Activated effector memory CD4-positive, alpha-beta T cell treated with Interleukin-2 at 50 U/mL for 16 hours (primary cell): ENCODE measurements around the gene GUCY1A2.
"Not testable (repeated sequence)": the region's sequence is repeated elsewhere in the genome, so short reads cannot be mapped to it uniquely, and the experiment has no call there.

Experiments used
- DNase-seq: peaks from one replicate; pipeline ENCODE4 v3.0.0-alpha.2; 2020

Gene GUCY1A2

GRCh38 chr11:106828576-106828975 lies 189.7 kb downstream of the GUCY1A2 start:
- no peak for DNase-seq

- DNase-seq: no peak
Observed at GRCh38 chr11:106827687-106828086, 190.6 kb downstream of the GUCY1A2 start.

- DNase-seq: not testable (repeated sequence)
Observed at GRCh38 chr11:106826558-106826957, 191.7 kb downstream of the GUCY1A2 start.

GRCh38 chr11:106821826-106822225 lies 196.4 kb downstream of the GUCY1A2 start:
- no peak for DNase-seq

GRCh38 chr11:106821291-106821690 lies 197.0 kb downstream of the GUCY1A2 start:
- DNase-seq: no peak

GRCh38 chr11:106818443-106818842 lies 199.8 kb downstream of the GUCY1A2 start:
- no peak for DNase-seq

DNA sequence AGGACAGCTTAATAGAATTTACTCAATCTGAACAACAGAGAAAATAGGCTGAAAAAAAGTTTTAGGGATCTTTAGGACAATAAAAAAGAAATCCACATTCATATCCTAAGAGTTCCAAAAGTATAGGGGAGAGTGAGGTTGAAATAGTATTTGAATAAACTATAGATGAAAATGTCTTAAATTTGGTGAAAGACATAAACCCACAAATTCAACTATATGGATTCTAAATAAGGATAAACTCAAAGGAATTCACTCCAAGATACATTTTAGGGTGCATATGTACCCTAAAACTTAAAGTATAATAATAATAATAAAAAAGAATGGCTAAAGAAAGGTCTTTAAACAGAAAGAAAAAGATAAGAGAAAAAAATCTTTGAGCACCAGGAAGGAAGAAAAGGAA lies 203.1 kb downstream of the GUCY1A2 start:
- no peak for DNase-seq

DNA sequence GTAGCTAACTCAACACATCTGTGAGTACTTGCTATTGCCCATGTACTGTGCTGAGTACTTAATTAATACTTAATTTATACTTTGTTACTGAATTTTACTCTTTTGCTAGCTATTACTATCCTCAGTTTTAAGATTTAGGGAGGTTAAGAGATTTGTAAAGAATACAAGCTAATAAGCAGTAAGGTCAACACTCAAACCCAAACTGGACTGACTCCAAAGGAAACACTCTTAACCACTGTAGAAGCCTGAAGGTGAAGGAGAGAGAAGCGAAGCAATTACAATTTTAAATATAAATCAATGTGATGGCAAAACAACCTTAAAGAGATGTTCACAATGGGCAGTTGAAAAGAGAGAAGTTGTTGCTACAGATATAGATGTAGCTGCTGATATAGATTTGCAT lies 204.5 kb downstream of the GUCY1A2 start:
- no peak for DNase-seq

DNA sequence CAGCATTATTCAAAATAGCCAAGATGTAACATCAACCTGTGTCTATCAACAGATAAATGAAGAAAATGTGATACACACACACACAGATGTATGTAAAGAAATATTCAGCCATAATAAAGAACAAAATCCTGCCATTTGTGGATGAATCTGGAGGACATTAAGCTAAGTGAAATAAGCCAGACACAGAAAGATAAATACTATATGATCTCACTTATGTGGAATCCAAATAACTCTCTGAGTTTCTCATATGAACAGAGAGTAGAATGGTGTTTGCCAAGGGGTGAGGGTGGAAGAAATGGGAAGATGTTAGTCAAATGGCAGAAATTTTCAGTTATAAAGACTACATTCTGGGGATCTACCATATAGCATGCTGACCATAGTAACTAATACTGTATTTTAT lies 224.2 kb downstream of the GUCY1A2 start:
- DNase-seq: no peak

DNA sequence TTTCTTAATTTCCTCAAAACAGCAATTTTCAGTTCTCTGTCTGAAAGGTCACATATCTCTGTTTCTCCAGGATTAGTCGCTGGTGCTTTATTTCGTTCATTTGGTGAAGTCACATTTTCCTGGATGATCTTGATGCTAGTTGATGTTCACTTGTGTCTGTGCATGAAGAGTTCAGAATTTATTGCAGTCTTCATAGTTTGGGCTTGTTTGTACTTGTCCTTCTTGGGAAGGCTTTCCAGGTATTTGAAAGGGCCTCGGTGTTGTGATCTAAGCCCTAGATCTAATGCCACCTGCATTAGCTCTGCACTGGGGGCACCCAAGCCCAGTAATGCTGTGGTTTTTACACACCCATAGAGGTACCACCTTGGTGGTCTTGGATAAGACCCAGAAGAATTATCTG lies 228.9 kb downstream of the GUCY1A2 start:
- no peak for DNase-seq

DNA sequence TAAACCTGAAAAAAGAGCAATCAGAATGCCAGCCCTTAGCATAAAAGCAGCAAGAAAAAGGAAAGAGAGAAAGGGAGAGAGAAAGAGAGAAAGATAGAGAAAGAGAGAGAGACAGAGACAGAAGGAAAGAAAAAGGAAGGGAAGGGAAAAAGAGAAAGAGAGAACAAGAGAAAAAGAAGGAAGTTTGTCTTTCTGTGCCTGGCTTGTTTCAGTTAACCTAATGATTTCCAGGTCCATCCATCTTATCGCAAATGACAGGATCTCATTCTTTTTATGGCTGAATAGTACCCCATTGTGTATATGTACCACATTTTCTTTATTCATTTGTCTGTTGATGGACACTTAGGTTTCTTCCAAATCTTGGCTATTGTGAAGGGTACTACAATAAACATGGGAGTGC lies 230.8 kb downstream of the GUCY1A2 start:
- no peak for DNase-seq

DNA sequence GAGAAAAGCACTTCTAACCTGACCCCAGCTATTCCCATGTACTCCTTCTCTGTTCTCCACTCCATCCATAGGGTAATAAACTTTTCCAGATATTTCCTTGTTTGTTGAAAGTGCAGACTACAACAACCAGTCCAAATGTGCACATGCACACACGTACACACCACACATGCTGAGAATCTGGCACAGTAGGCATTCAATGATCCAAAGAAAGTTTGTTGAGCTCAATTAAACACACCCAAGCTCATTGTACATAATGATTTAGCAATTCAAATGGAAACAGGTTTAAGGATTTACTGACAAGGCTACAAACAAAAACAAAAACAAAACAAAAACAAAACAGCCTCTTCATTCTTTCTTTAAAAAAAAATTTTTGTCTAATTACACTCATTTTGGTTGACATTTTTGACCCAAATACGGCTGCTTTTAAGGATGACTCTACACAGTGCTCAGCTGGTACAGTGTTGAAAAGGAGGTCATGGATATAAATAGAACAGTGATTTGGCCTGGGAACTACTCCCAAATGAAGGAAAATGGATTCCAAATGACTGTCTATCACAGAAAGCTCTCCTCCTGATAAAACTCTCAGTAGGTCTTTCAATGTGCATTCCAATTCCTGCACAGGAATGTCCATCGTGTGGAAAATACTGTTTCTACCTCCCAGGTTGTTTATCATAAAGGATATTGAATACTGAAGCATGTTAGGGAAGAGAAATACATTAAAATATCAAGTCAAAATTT lies 232.2 kb downstream of the GUCY1A2 start:
- no peak for DNase-seq

DNA sequence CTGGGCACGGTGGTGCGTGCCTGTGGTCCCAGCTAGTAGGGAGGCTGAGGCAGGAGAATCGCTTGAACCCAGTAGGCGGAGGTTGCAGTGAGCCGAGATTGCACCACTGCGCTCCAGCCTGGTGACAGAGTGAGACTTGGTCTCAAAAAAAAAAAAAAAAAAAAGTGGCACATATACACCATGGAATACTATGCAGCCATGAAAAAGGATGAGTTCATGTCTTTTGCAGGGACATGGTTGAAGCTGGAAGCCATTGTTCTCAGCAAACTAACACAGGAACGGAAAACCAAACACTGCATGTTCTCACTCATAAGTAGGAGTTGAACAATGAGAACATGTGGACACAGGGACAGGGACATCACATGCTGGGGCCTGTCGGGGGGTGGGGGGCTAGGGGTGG lies 241.0 kb downstream of the GUCY1A2 start:
- DNase-seq: not testable (repeated sequence)

DNA sequence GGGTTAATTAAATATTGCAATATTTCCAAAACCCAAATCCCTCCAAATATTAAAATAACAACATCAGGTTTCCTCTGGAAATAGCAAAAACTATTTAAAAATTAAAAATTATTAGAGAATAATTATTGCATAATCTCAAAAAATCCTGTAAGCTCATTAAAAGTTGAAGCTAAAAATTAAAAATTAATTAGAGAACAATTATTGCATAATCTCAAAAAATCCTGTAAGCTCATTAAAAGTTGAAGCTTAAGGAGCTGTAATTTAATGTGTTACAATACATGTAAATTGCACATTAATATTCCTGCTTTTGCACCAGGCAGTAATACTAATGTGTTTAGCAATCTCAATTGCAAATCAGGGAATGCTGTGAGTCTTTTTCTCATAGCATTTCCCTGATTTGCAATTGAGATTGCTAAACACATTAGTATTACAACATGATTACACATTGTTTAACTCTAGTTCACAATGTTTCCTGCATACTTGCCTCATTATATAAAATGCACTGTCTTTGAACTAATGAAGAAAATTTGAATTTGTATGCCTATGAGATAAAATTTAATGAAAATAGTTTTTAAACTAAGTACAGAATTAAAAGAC lies 247.7 kb downstream of the GUCY1A2 start:
- DNase-seq: no peak

DNA sequence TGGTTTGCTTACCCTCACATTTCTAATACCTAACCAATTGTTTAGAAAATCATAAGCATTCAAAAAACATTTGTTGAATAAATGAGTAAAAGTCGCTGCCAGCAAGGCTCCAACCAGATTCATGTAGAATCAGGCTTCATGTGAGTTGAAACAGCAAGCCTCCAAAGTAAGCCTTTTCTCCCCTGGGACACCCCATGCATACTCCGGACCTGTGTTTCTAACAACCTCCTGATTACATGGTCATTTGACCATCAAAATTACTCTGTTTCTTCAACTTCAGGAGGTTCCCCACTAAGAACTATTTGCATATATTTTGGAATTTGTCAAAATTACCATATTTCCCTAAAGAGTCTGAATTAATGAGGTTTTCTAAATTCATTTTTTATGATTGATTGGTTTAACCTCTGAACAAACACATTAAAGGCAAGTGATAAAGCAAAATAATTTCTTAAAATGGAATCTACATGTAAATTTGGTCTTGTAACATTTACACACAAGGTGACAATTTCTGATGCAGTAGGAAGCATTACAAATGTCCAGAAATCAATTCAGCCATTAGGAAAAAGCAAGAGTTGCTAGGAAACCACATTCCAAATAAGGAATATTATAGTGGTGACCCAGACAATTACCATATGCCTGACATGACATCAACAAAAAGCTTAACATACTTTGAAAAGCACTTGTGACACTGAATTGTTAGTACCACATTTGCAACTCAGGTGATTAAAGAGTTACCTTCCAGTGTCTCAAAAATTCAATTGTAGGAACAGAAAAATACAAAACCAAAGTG lies 252.6 kb downstream of the GUCY1A2 start:
- no peak for DNase-seq

DNA sequence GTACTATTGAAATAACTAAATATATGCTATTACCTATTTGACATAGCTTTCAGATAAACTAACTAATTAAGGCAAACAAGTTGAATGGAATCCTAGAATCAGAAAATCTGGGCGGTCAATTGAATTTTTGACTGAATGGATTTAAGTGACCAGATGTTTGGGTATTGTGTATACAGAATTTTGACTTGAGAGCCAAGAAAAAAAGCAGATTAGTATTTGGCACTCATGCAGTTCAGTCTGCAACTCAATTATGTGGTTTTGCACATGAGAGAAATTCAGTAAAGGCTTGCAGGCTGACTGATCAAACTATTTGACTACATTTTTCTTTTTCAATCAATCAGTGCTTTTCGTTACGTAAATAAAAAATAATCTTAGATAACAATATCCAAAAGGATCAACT lies 254.8 kb downstream of the GUCY1A2 start:
- no peak for DNase-seq

DNA sequence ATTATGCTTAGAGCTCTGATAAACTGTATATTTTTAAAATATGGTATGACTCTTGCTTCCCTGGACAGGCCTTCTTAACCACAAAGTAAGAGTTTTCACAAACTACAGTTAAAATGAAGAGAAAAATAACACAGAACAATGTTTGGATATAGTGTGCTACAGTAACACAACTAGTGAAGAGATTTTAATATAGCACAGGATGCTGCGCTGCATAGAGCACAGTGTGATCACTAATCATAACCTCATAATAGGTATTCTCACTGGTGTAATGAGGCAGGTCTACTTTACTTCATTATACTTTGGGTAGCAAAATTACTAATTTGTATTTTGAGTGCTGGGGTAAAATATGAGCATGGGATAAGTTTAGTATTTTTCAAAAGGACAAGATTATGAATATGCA lies 256.5 kb downstream of the GUCY1A2 start:
- no peak for DNase-seq

DNA sequence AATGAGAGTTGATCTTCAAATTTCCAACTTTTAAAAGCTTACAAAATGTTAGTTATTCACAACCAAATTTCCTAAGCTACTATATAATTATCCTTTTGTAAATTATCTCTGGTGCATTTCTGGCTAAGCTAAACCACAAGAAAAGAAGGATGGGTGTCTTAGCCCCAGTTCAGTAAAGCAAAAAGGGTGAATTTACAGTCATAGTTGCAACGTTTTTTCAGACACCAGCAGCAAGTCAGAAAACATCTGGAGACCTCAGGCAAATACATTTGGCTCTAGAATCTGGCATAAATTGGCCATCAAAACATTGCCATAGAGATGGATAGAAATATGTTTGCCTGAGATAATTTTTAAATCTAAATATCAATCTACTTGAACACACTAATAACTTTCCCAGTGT lies 257.0 kb downstream of the GUCY1A2 start:
- DNase-seq: no peak

GRCh38 chr11:106748059-106748458 lies 270.2 kb downstream of the GUCY1A2 start:
- DNase-seq: no peak

DNA sequence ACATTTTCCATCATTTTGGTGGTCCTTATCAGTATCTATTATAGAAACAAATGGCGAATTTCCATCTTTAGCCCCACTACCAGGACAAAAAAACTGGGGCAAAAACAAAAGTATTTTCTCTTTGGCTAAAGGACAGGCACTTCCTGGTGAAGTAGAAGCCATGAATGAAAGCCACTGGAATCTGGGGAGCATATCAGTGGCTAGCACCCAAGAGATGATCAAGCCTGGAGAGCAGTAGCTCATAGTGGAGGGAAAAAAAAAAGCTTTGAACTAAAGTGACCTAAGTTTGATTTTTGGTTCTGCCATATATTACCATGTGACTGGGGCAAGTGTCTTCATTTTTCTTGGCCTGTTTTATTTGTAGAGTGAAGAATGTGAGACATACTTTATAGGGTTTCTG lies 272.3 kb downstream of the GUCY1A2 start:
- DNase-seq: no peak

- DNase-seq: no peak
Observed at GRCh38 chr11:106733635-106734034, 284.6 kb downstream of the GUCY1A2 start.

GRCh38 chr11:106728859-106729258 lies 289.4 kb downstream of the GUCY1A2 start:
- no peak for DNase-seq

DNA sequence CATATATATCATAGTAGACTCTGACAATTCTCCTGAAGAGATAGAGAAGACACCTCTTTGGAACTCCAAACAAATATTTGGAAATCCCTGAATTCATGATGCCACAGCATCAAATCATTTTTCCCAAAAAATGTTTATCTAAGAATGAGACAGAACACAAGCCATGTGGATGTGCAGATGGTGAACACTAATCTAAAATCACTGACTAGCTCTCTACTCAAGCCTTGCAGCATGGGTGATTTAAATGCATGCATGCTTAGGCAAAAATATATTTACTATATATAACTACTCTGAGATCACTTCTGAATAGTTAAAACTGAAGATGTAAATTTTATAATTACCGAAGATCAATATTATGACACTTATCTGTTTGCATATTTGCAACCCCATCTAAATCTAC lies 289.9 kb downstream of the GUCY1A2 start:
- DNase-seq: no peak

- DNase-seq: no peak
Observed at GRCh38 chr11:106727256-106727655, 291.0 kb downstream of the GUCY1A2 start.
